ENCODE results near the gene ORC6.

DNA sequence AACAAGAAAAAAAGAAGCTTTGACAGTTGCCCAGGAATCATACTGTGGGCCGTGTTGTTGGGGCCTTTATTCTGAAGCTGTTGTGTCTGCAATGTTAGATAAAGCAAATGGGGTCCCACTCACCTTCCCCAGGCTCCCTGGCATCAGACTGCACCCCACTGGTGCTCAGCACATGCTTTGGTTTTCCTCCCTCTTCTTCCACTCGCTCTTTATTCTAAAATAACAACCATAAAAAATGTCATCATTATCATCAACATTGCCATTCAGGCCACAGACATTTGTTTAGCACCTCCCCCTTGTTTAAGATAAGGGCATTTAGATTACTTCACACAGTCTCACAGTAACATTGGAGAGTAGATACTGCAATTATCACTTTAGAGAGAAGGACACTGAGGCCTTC is 50.5 kb downstream of the ORC6 start:
- no peak for TF ChIP-seq EZH2 (IDR thresholded peaks at IDR 0.05; ENCODE audit: low read length, missing control alignments)
- TF ChIP-seq CTCF (conservative IDR thresholded peaks at IDR 0.05 in 1 of 2, IDR thresholded peaks at IDR 0.05 in 1 of 2; ENCODE audit: low read depth in 1 of 2, low read length in 2 of 2): no peak

Data from fibroblast of lung (primary cell).